DMS 273 (cell line): ENCODE data around the gene MOB3A.
"Not testable (repeated sequence)": the region's sequence is repeated elsewhere in the genome, so short reads cannot be mapped to it uniquely, and the experiment has no call there.

ENCODE experiments used
- DNase-seq: peaks from one replicate; lab custom pipeline; 2025; ENCODE audit not compliant: unreplicated experiment; lab: John Stamatoyannopoulos, UW

Gene MOB3A

DNA sequence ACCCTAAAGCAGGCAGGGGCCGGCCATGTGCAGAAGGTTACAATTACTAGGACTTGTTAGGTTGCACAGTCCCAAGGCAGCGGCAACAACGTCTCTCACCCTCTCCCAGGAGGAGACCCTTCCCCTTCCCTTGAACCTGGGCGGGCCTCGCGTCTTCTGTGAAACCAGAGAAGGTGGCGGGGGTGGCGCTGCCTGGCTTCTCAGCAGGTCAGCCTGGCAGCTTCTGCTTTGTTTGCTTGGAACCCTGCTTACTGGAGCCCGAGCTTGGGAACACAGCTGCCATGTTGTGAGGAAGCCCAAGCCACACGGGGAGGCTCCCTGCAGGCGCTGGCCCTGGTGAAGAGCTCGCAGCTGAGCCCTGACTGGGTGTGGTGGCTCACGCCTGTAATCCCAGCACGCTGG is 60.5 kb downstream of the MOB3A start:
- DNase-seq = no peak

GRCh38 chr19:2034729-2035589 is 61.2 kb downstream of the MOB3A start:
- peak; percentile 79 for DNase-seq

GRCh38 chr19:2034253-2034652 is 61.9 kb downstream of the MOB3A start:
- not testable (repeated sequence) for DNase-seq

- no peak for DNase-seq
Observed at GRCh38 chr19:2033825-2034159, 62.3 kb downstream of the MOB3A start.

- no peak for DNase-seq
Observed at GRCh38 chr19:2033115-2033824, 62.9 kb downstream of the MOB3A start.

DNA sequence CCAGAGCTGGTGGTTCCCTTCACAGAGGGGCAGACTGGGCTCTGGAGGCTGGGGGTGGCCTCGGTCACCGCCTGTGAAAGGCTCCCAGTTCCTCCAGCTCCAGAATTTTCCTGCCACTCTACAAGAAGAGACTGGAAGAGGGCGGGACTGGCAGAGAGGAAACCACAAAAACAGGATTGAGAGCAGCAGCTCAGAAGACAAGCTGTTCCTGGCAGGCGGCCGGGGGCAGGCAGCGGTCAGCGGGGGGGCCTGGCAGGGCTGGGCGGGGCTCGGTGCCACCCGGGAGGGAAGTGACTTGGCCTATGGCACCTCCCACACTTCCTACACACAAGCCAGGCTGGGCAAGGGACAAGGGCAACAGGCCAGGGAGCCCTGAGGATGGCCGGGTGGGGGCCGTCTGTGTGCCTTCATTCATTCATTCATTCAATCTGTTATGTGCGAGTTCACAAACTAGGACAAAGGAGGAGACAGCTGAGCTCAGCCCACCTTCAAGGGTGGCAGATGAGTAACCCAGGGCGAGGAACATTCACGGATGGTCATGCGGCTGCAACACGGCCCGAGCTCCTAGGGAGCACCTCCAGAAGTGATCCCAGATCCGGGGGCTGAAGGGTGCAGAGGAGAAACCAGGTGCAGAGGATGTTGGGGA is 63.7 kb downstream of the MOB3A start:
- peak; percentile 96 for DNase-seq

- DNase-seq = no peak
Observed at GRCh38 chr19:2027361-2027760, 68.8 kb downstream of the MOB3A start.

GRCh38 chr19:2026770-2027169 is 69.4 kb downstream of the MOB3A start:
- no peak for DNase-seq

DNA sequence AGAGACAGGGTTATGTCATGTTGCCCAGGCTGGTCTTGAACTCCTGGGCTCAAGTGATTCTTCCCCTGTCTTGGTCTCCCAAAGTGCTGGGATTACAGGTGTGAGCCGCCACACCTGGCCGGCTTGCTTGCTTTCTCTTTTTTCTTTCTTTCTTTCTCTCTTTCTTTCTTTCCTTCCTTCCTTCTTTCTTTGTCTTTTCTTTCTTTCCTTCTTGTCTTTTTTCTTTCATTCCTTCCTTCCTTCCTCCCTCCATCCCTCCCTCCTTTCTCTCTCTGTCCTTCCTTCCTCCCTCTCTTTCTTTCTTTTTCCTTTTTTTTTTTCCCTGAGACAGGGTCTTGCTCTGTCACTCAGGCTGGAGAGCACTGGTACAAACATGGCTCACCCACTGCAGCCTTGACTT is 73.8 kb downstream of the MOB3A start:
- DNase-seq = no peak

GRCh38 chr19:2021453-2022140 is 74.5 kb downstream of the MOB3A start:
- no peak for DNase-seq
